AG04450 (cell line): ENCODE results near the gene GRIA1. TPM values are rescaled to one million over a fixed set of nuclear protein-coding genes. Genes with fewer than 3 reads are reported as not detected.

Experiments
- CTCF ChIA-PET: fragments of 300-600, 350-600 bp; formaldehyde crosslinking; extraction: SDS; loops from one replicate; lab custom pipeline; 2022; ENCODE audit warnings: antibody characterized with exemption, inconsistent platforms; lab: Charles Lee
- POLR2A ChIA-PET: fragments of 350-600 bp; formaldehyde crosslinking; extraction: SDS; loops from one replicate; lab custom pipeline; 2021; ENCODE audit warnings: antibody characterized with exemption, inconsistent platforms; lab: Yijun Ruan, JAX
- DNase-seq: peaks from one replicate; pipeline ENCODE4 v3.0.0-alpha.2; 2011; ENCODE audit warnings: low read depth, low spot score
- H3K27ac ChIP-seq: one replicate; pipeline ENCODE4 v1.5.1; 2012; ENCODE audit warnings: low read depth, low read length, control low read depth
- H3K27me3 ChIP-seq: one replicate; pipeline ENCODE4 v1.6.0; 2012; ENCODE audit warnings: low read length; ENCODE audit not compliant: control insufficient read depth, insufficient read depth
- H3K4me3 ChIP-seq: 2 replicates; pipeline ENCODE4 v1.5.1; 2011; ENCODE audit warnings: mild to moderate bottlenecking, low read depth, low read length, control low read depth
- H3K9me3 ChIP-seq: 2 replicates; pipeline ENCODE4 v1.5.1; 2012; ENCODE audit warnings: low read length; ENCODE audit not compliant: control insufficient read depth, insufficient read depth
- polyA plus RNA-seq: library from polyadenylated mRNA; depleted of rRNA; stranded (reverse); fragments of >200 nt; gene quantifications from 2 replicates; pipeline ENCODE4 v1.2.3, GENCODE V29; 2011
- TF ChIP-seq, protein P1 (sequence below): IDR thresholded peaks from 2 replicates; pipeline ENCODE4 v1.5.1; 2011; ENCODE audit warnings: low read depth, low read length, control low read depth, inconsistent platforms

Gene GRIA1
- polyA plus RNA-seq, 1 experiment: 0.42 TPM

DNA sequence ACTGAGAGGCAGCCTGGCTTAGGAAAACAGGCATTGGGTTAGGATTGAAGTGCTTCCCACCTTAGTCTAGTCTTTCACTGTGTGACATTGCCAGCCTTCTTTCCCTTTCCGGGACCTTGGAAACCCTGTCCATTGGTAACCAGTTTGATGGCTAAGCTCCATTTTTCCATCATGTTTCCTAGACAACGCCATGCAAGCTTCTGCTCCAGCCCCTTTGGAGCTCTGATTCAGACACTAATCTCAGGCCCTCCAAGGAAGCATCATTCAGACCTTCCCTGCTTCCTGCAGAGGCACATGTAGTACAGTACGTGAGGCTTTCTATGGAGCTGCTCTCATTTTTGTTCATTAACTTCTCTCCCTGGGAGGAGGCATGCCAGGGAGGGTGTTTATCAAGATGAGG, 68.5 kb downstream of the GRIA1 start:
- no peaks in the 10 kb centered on the region for H3K27me3 ChIP-seq
- ChIA-PET POLR2A (no interaction called here), CTCF (no interaction called here)
- no peak overlapping the region for H3K27ac ChIP-seq
- no peaks in the 10 kb centered on the region for H3K9me3 ChIP-seq
- TF ChIP-seq, protein P1, sequence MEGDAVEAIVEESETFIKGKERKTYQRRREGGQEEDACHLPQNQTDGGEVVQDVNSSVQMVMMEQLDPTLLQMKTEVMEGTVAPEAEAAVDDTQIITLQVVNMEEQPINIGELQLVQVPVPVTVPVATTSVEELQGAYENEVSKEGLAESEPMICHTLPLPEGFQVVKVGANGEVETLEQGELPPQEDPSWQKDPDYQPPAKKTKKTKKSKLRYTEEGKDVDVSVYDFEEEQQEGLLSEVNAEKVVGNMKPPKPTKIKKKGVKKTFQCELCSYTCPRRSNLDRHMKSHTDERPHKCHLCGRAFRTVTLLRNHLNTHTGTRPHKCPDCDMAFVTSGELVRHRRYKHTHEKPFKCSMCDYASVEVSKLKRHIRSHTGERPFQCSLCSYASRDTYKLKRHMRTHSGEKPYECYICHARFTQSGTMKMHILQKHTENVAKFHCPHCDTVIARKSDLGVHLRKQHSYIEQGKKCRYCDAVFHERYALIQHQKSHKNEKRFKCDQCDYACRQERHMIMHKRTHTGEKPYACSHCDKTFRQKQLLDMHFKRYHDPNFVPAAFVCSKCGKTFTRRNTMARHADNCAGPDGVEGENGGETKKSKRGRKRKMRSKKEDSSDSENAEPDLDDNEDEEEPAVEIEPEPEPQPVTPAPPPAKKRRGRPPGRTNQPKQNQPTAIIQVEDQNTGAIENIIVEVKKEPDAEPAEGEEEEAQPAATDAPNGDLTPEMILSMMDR: no peak
- H3K4me3 ChIP-seq: no peak overlapping the region
- DNase-seq: no peak

DNA sequence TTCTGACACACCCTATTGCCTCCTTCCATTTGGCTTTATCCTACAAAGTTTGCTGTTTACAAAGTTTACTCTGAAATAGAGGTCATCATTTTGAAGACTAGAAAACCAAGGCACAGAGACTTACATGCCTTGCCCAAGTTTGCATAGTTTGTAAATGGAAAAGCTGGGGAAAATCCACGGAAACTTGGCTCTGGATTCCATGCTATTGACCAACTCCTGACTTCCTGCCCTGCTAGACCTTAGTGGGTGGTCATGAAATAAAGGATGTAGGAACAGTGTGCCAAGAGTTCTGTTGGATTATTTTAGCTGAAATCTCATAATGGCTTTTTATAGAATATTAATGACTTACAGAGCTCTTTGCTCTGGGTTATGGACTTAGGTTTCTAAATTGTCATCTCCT, 69.5 kb downstream of the GRIA1 start:
- DNase-seq: no peak
- H3K27ac ChIP-seq: no peak overlapping the region
- ChIA-PET CTCF (interaction anchor here (0.8 to 1.2 kb wide), 2 partner anchors 8 to 11 kb away, joined by 3 read pairs; no protein-coding TSS in a partner anchor), POLR2A (no interaction called here)
- H3K9me3 ChIP-seq: no peaks in the 10 kb centered on the region
- no peaks in the 10 kb centered on the region for H3K27me3 ChIP-seq
- TF ChIP-seq, protein P1: no peak
- no peak overlapping the region for H3K4me3 ChIP-seq

DNA sequence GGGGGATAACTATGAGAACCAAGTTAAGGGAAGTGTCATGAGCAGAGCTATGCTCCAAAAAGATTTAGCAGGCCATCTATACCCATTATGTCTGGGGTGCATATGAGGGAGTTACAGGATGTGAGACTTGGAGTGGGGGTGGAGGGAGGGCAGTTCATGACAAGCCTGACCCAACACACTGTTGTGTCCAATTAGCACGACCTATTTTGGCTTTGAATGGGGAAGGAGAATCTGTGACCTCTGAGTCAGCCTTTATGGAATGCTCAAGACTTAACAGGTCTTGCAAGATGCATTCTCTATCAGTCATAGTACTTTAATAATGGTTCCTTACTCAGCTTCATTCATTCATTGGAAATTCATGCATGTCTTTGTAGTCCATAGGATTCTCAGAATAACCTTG, 71.7 kb downstream of the GRIA1 start:
- ChIA-PET CTCF (no interaction called here), POLR2A (no interaction called here)
- no peak overlapping the region for H3K27ac ChIP-seq
- no peaks in the 10 kb centered on the region for H3K9me3 ChIP-seq
- H3K4me3 ChIP-seq: no peak overlapping the region
- H3K27me3 ChIP-seq: no peaks in the 10 kb centered on the region
- TF ChIP-seq, protein P1: no peak
- DNase-seq: no peak

DNA sequence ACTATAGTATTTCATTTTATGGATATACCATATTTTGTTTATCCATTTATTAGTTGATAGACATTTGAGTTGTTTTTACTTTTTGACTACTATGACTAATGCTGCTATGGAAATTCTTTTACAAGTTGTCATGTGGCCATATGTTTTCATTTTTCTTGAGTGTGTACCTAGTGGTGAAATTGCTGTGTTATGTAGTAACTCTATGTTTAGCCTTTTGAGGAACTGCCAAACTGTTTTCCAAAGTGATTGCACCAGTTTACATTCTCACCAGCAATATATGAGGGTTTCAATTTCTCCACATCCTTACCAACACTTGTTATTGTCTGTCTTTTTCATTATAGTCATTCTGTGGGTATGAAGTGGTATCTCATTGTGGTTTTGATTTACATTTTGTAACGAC, 75.4 kb downstream of the GRIA1 start:
- Histone ChIP-seq H3K27me3 (no peaks in the 10 kb centered on the region), H3K9me3 (no peaks in the 10 kb centered on the region), H3K4me3 (no peak overlapping the region), H3K27ac (no peak overlapping the region)
- TF ChIP-seq, protein P1: no peak
- ChIA-PET CTCF (no interaction called here), POLR2A (no interaction called here)
- no peak for DNase-seq

DNA sequence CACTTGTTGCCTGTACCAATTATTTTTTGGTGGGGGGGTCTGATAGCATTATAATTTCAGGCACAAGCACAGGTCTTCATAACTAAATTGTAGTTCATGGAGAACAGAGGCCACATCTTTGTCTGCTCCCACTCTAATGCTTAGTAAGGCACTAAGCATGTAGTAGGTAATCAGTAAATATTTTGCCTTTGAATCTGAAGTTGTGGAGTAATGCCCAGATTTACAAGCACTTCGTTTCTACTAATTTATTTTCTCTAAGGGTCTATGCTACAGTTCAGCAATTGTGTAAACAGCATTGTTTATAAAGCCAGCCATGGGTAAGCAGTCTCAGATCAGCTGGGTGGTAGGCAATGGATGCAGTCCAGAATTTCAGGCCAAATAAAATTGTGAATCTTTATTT, 78.6 kb downstream of the GRIA1 start:
- Histone ChIP-seq H3K4me3 (no peak overlapping the region), H3K27me3 (no peaks in the 10 kb centered on the region), H3K27ac (no peak overlapping the region), H3K9me3 (no peaks in the 10 kb centered on the region)
- POLR2A ChIA-PET: no interaction called here
- TF ChIP-seq, protein P1: no peak
- CTCF ChIA-PET: interaction anchor here (1.0 kb wide), 1 partner anchor 396 kb away, joined by 3 read pairs; no protein-coding TSS in a partner anchor
- no peak for DNase-seq
